Hepatocyte (in vitro differentiated cells): Measurements from ENCODE around the gene FBXO42. TPM values are rescaled to one million over a fixed set of nuclear protein-coding genes. Genes with fewer than 3 reads are reported as not detected.

Experiments
- DNase-seq: peaks from one replicate; pipeline ENCODE4 v3.0.0-alpha.2; 2016; ENCODE audit warnings: low spot score
- H2AFZ ChIP-seq: fragments of 200-600 bp; sonication (generic); 2 replicates; pipeline ENCODE4 v1.6.0; 2016; ENCODE audit warnings: antibody characterized with exemption, mild to moderate bottlenecking
- H3K27ac ChIP-seq: fragments of 200-600 bp; sonication (generic); 2 replicates; pipeline ENCODE4 v1.5.1; 2016; ENCODE audit warnings: mild to moderate bottlenecking
- H3K27me3 ChIP-seq: fragments of 200-600 bp; sonication (generic); 2 replicates; pipeline ENCODE4 v1.6.1; 2016
- H3K36me3 ChIP-seq: fragments of 200-600 bp; sonication (generic); replicated peaks from 2 replicates; pipeline ENCODE4 v1.5.1; 2016; ENCODE audit warnings: low read depth; ENCODE audit not compliant: insufficient read depth
- H3K4me1 ChIP-seq: fragments of 200-600 bp; sonication (generic); 2 replicates; pipeline ENCODE4 v1.5.1; 2016; ENCODE audit warnings: mild to moderate bottlenecking, moderate library complexity; ENCODE audit not compliant: insufficient read depth
- H3K4me2 ChIP-seq: fragments of 200-600 bp; sonication (generic); 2 replicates; pipeline ENCODE4 v1.6.0; 2016
- H3K4me3 ChIP-seq: fragments of 200-600 bp; sonication (generic); 2 replicates; pipeline ENCODE4 v1.5.1; 2016; ENCODE audit warnings: mild to moderate bottlenecking
- H3K79me2 ChIP-seq: fragments of 200-600 bp; sonication (generic); 2 replicates; pipeline ENCODE4 v1.6.0; 2017; ENCODE audit warnings: mild to moderate bottlenecking
- H3K9me2 ChIP-seq: fragments of 200-600 bp; sonication (generic); replicated peaks from 2 replicates; pipeline ENCODE4 v1.6.0; 2017; ENCODE audit warnings: mild to moderate bottlenecking; ENCODE audit not compliant: insufficient read depth
- H3K9me3 ChIP-seq: fragments of 200-600 bp; sonication (generic); 2 replicates; pipeline ENCODE4 v1.5.1; 2016; ENCODE audit warnings: low read depth, mild to moderate bottlenecking
- H4K20me1 ChIP-seq: fragments of 200-600 bp; sonication (generic); 2 replicates; pipeline ENCODE4 v1.6.0; 2016; ENCODE audit warnings: mild to moderate bottlenecking; ENCODE audit not compliant: insufficient read depth, poor library complexity, severe bottlenecking
- CTCF ChIP-seq: fragments of 200-600 bp; sonication (generic); IDR thresholded peaks from 2 replicates; pipeline ENCODE4 v1.5.1; 2016; ENCODE audit warnings: antibody characterized with exemption, mild to moderate bottlenecking; ENCODE audit not compliant: poor library complexity
- EZH2 ChIP-seq: fragments of 200-600 bp; sonication (generic); IDR thresholded peaks from 2 replicates; pipeline ENCODE4 v1.6.1; 2016; ENCODE audit warnings: antibody characterized with exemption, mild to moderate bottlenecking, borderline replicate concordance
- EZH2phosphoT487 ChIP-seq: fragments of 200-600 bp; sonication (generic); IDR thresholded peaks from one replicate; pipeline ENCODE4 v1.6.1; 2018; ENCODE audit warnings: antibody characterized with exemption, mild to moderate bottlenecking, low read depth, moderate library complexity; ENCODE audit not compliant: unreplicated experiment, severe bottlenecking
- WGBS: methylation state at CpG from one replicate; pipeline ENCODE4 v1.1.6; 2016; ENCODE audit warnings: low lambda C conversion rate; ENCODE audit errors: missing lambda C conversion rate; 5-methylcytosine and 5-hydroxymethylcytosine counted together
- polyA plus RNA-seq: library from polyadenylated mRNA; unstranded; fragments of >200 nt; fragmentation: Nextera tagmentation; extraction: Ambion mirVana; gene quantifications from 2 replicates; pipeline ENCODE4 v1.2.1, GENCODE V29; 2016
- total RNA-seq: library from RNA; depleted of rRNA; stranded (reverse); fragments of >200 nt; gene quantifications from 2 replicates; pipeline ENCODE4 v1.2.3, GENCODE V29; 2014

FBXO42 gene
- total and polyA plus RNA-seq, 2 experiments from 2014 or later, result 19.5 to 21.1 TPM

- Histone ChIP-seq H3K4me1 (no peaks in the 10 kb centered on the region), H3K9me3 (no peaks in the 10 kb centered on the region), H3K9me2 (no peaks in the 10 kb centered on the region), H4K20me1 (no peaks in the 10 kb centered on the region), H2AFZ (no peak overlapping the region), H3K27ac (no peak overlapping the region), H3K4me3 (no peak overlapping the region), H3K36me3 (no peaks in the 10 kb centered on the region), H3K4me2 (no peak overlapping the region), H3K79me2 (peaks cover 21% of the 10 kb centered on the region), H3K27me3 (no peaks in the 10 kb centered on the region)
- no peak for DNase-seq
- TF ChIP-seq CTCF (no peak), EZH2 (no peak), EZH2phosphoT487 (no peak)
Observed at GRCh38 chr1:16292739-16293138, 59.5 kb downstream of the FBXO42 start.

- WGBS, result 100% methylated on average over 3 of the region's 3 CpGs
- no peaks in the 10 kb centered on the region for H4K20me1 ChIP-seq
- H3K4me2 ChIP-seq, result no peak overlapping the region
- H2AFZ ChIP-seq, result no peak overlapping the region
- H3K27me3 ChIP-seq, result no peaks in the 10 kb centered on the region
- H3K36me3 ChIP-seq, result no peaks in the 10 kb centered on the region
- DNase-seq, result no peak
- H3K9me2 ChIP-seq, result no peaks in the 10 kb centered on the region
- no peak for TF ChIP-seq CTCF
- no peak for TF ChIP-seq EZH2
- TF ChIP-seq EZH2phosphoT487, result no peak
- H3K4me3 ChIP-seq, result no peak overlapping the region
- H3K9me3 ChIP-seq, result no peaks in the 10 kb centered on the region
- H3K4me1 ChIP-seq, result no peaks in the 10 kb centered on the region
- H3K27ac ChIP-seq, result no peak overlapping the region
- peaks cover 21% of the 10 kb centered on the region for H3K79me2 ChIP-seq
Observed at GRCh38 chr1:16289959-16290358, 62.3 kb downstream of the FBXO42 start.

DNA sequence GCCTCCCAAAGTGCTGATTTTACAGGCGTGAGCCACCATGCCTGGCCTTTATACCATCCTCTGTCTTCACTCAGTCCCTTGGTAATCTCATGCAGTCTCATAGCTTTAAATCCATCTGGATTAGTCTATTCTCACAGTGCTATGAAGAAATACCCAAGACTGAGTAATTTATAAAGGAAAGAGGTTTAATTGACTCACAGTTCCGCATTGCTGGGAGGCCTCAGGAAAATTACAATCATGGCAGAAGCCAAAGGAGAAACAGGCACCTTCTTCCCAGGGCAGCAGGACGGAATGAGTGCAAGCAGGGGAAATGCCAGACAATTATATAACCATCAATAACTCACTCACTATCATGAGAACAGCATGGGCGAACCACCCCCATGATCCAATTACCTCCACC, 66.2 kb downstream of the FBXO42 start:
- H3K9me2 ChIP-seq, result no peaks in the 10 kb centered on the region
- no peak overlapping the region for H3K4me3 ChIP-seq
- H3K4me2 ChIP-seq, result no peak overlapping the region
- TF ChIP-seq CTCF, result no peak
- TF ChIP-seq EZH2, result no peak
- no peak for TF ChIP-seq EZH2phosphoT487
- H3K79me2 ChIP-seq, result peaks cover 10% of the 10 kb centered on the region
- H3K27ac ChIP-seq, result no peak overlapping the region
- no peaks in the 10 kb centered on the region for H3K9me3 ChIP-seq
- H3K4me1 ChIP-seq, result no peaks in the 10 kb centered on the region
- no peak for DNase-seq
- no peak overlapping the region for H2AFZ ChIP-seq
- H3K36me3 ChIP-seq, result no peaks in the 10 kb centered on the region
- 95% methylated on average over 4 of the region's 4 CpGs for WGBS
- no peaks in the 10 kb centered on the region for H4K20me1 ChIP-seq
- H3K27me3 ChIP-seq, result no peaks in the 10 kb centered on the region

DNA sequence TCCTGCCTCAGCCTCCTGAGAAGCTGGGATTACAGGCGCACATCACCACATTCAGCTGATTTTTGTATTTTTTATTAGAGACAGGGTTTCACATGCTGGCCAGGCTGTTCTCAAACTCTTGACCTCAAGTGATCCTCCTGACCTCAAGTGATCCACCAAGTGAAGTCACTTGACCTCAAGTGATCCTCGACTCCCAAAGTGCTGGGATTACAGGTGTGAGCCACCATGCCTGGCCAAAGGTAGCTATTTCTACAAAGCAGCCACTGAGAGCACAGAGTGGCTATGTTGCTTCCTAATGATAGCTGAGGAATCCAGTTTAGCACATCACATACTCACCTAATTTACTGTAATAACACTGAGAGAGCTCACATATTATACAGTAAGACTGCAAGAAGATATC, 70.5 kb downstream of the FBXO42 start:
- no peaks in the 10 kb centered on the region for H3K36me3 ChIP-seq
- no peaks in the 10 kb centered on the region for H3K9me3 ChIP-seq
- H3K4me2 ChIP-seq, result no peak overlapping the region
- H3K79me2 ChIP-seq, result peaks cover 2% of the 10 kb centered on the region
- no peaks in the 10 kb centered on the region for H3K4me1 ChIP-seq
- no peak overlapping the region for H3K27ac ChIP-seq
- no peaks in the 10 kb centered on the region for H4K20me1 ChIP-seq
- no peaks in the 10 kb centered on the region for H3K27me3 ChIP-seq
- no peaks in the 10 kb centered on the region for H3K9me2 ChIP-seq
- 94% methylated on average over 2 of the region's 2 CpGs for WGBS
- DNase-seq, result no peak
- H3K4me3 ChIP-seq, result no peak overlapping the region
- H2AFZ ChIP-seq, result no peak overlapping the region
- TF ChIP-seq CTCF (no peak), EZH2 (no peak), EZH2phosphoT487 (no peak)
